Measurements from ENCODE around the gene DAGLA. TPM values are rescaled to one million over a fixed set of nuclear protein-coding genes. Genes with fewer than 3 reads are reported as not detected.

Gene DAGLA
- total and polyA plus RNA-seq, 12 donors: 0.44 to 4.2 (median 2.3) TPM

GRCh38 chr11:61774411-61774810 is 94.2 kb downstream of the DAGLA start:
- Histone ChIP-seq H3K27ac (no peak overlapping the region), H3K4me1 (replicated peaks in 1 of 2) (peaks cover 0 to 11% of the 10 kb centered on the region in 2 donors), H3K4me3 (no peak overlapping the region), H3K27me3 (no peaks in the 10 kb centered on the region), H3K9me3 (replicated peaks in 1 of 3) (no peaks in the 10 kb centered on the region), H3K36me3 (replicated peaks in 1 of 2) (no peaks in the 10 kb centered on the region)
- WGBS, 4 donors: 86 to 91% (median 87%) methylated on average over 12 of the region's 12 CpGs
- DNase-seq: no peak
- intact Hi-C loops (cut with DNase I): no loop called here
- no peak for TF ChIP-seq CTCF (IDR thresholded peaks at IDR 0.05)
- no peak for TF ChIP-seq POLR2A (IDR thresholded peaks at IDR 0.05)

DNA sequence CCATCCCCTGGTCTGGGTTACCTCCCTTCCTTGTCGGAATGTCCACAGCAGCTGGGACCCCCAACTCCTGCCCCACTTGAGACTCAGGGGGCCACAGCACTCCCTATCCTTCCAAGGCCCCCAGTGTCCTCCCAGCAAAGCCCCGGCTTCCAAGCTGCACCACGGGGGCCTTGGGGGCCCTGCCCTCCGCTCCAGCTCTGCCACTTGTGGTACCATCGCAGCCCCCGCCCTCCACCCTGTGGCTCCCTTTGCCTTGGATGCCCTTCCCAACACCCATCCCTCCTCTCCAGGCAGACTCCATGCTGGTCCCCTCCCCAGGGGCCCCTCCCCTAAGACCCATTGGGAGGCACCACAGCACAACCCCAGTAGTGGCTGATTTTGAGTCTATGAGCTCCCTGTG is 94.9 kb downstream of the DAGLA start:
- Histone ChIP-seq H3K27me3 (no peaks in the 10 kb centered on the region), H3K36me3 (replicated peaks in 1 of 2) (no peaks in the 10 kb centered on the region), H3K9me3 (replicated peaks in 1 of 3) (no peaks in the 10 kb centered on the region), H3K27ac (no peak overlapping the region), H3K4me3 (no peak overlapping the region), H3K4me1 (replicated peaks in 1 of 2) (peaks cover 0 to 11% of the 10 kb centered on the region in 2 donors)
- DNase-seq: no peak
- intact Hi-C loops (cut with DNase I): no loop called here
- 94 to 97% (median 96%) methylated on average over 6 of the region's 6 CpGs for WGBS, 4 donors
- TF ChIP-seq POLR2A (IDR thresholded peaks at IDR 0.05) (no peak), CTCF (IDR thresholded peaks at IDR 0.05) (no peak)

GRCh38 chr11:61775606-61776554 is 95.7 kb downstream of the DAGLA start:
- Histone ChIP-seq H3K9me3 (replicated peaks in 1 of 3) (no peaks in the 10 kb centered on the region), H3K27ac (no peak overlapping the region), H3K27me3 (no peaks in the 10 kb centered on the region), H3K36me3 (replicated peaks in 1 of 2) (no peaks in the 10 kb centered on the region), H3K4me3 (no peak overlapping the region), H3K4me1 (replicated peaks in 1 of 2) (peaks cover 0 to 11% of the 10 kb centered on the region in 2 donors)
- intact Hi-C loops (cut with DNase I): no loop called here
- WGBS, 4 donors: 78 to 84% (median 81%) methylated on average over 6 to 20 of the region's 20 CpGs
- no peak for DNase-seq
- no peak for TF ChIP-seq CTCF (IDR thresholded peaks at IDR 0.05)
- TF ChIP-seq POLR2A (IDR thresholded peaks at IDR 0.05): no peak

- H3K4me1 ChIP-seq (replicated peaks in 1 of 2): peaks cover 0 to 11% of the 10 kb centered on the region in 2 donors
- peak; percentile 70 to 82 (median 77) for DNase-seq
- TF ChIP-seq CTCF (IDR thresholded peaks at IDR 0.05): peak; percentile 66 to 75 (median 70)
- no peak for TF ChIP-seq POLR2A (IDR thresholded peaks at IDR 0.05)
- WGBS, 4 donors: 20 to 56% (median 45%) methylated on average over 2 to 9 of the region's 9 CpGs
- no peaks in the 10 kb centered on the region for H3K36me3 ChIP-seq (replicated peaks in 1 of 2)
- intact Hi-C loops (cut with DNase I): no loop called here
- H3K9me3 ChIP-seq (replicated peaks in 1 of 3): no peaks in the 10 kb centered on the region
- H3K27ac ChIP-seq: peak overlapping the region in 4 of 5 donors; percentile 39 to 80 (median 60)
- peak overlapping the region in 1 of 4 donors; percentile 50 for H3K4me3 ChIP-seq
- no peaks in the 10 kb centered on the region for H3K27me3 ChIP-seq
These were observed 96.4 kb downstream of the DAGLA start for GRCh38 chr11:61776561-61777075.
